Colonic mucosa (tissue), 4 donors: ENCODE data around the gene STIM1. TPM values are rescaled to one million over a fixed set of nuclear protein-coding genes. Genes with fewer than 3 reads are reported as not detected.

Experiments used
- DNase-seq: peaks from one replicate; pipeline ENCODE4 v3.0.0-alpha.2; 2020
- H3K27ac ChIP-seq: fragments of 200-600 bp; one replicate; pipeline ENCODE4 v1.8.0; 2021
- H3K27me3 ChIP-seq: fragments of 200-600 bp; one replicate; pipeline ENCODE4 v1.8.0; 2021
- H3K36me3 ChIP-seq: fragments of 200-600 bp; one replicate; pipeline ENCODE4 v1.8.0; 2021
- H3K4me1 ChIP-seq: fragments of 200-600 bp; one replicate; pipeline ENCODE4 v1.8.0; 2021; ENCODE audit warnings: mild to moderate bottlenecking
- H3K4me3 ChIP-seq: fragments of 200-600 bp; one replicate; pipeline ENCODE4 v1.8.0; 2021
- H3K9ac ChIP-seq, 2 donors: one replicate each; pipeline ENCODE4 v1.7.0; 2013; ENCODE audit warnings: control low read depth in 2 of 2, low read depth in 2 of 2, low read length in 2 of 2
- H3K9me3 ChIP-seq: fragments of 200-600 bp; one replicate; pipeline ENCODE4 v1.8.0; 2021
- intact Hi-C: fragments of 100-400 bp; cut with DNase I; formaldehyde crosslinking; loops from one replicate; pipeline ENCODE4 v1.14.1; 2022
- total RNA-seq, 2 donors: library from RNA; stranded (reverse); fragmentation: NEBNext Ultra II Directional in 1 of 2; extraction: Animal tissue kit (Norgen Biotek cat#: 25700) in 1 of 2; gene quantifications; one replicate each; pipeline ENCODE4 v1.2.1, GENCODE V29; 2021
- TF ChIP-seq, protein P1 (sequence below): fragments of 200-600 bp; IDR thresholded peaks from one replicate; pipeline ENCODE4 v1.8.0; 2022; ENCODE audit warnings: antibody characterized with exemption, mild to moderate bottlenecking
- donor health status: healthy.
- donor health status: DM: no; HTN: no; CAD: no.
- donor health status: DM: no; HTN: no; CAD: no.

The STIM1 gene
- total RNA-seq, 2 donors from 2014 or later, result 39.1 to 56.8 TPM

- H3K4me3 ChIP-seq, result no peak overlapping the region
- no peak for DNase-seq
- no peaks in the 10 kb centered on the region for H3K27me3 ChIP-seq
- TF ChIP-seq, protein P1, sequence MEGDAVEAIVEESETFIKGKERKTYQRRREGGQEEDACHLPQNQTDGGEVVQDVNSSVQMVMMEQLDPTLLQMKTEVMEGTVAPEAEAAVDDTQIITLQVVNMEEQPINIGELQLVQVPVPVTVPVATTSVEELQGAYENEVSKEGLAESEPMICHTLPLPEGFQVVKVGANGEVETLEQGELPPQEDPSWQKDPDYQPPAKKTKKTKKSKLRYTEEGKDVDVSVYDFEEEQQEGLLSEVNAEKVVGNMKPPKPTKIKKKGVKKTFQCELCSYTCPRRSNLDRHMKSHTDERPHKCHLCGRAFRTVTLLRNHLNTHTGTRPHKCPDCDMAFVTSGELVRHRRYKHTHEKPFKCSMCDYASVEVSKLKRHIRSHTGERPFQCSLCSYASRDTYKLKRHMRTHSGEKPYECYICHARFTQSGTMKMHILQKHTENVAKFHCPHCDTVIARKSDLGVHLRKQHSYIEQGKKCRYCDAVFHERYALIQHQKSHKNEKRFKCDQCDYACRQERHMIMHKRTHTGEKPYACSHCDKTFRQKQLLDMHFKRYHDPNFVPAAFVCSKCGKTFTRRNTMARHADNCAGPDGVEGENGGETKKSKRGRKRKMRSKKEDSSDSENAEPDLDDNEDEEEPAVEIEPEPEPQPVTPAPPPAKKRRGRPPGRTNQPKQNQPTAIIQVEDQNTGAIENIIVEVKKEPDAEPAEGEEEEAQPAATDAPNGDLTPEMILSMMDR, result no peak
- no peak overlapping the region for H3K9ac ChIP-seq
- intact Hi-C loops, result no loop called here
- H3K4me1 ChIP-seq, result peaks cover 12% of the 10 kb centered on the region
- no peaks in the 10 kb centered on the region for H3K36me3 ChIP-seq
- no peak overlapping the region for H3K27ac ChIP-seq
- no peaks in the 10 kb centered on the region for H3K9me3 ChIP-seq
Observed at GRCh38 chr11:3866206-3866605, 10.7 kb downstream of the STIM1 start.

GRCh38 chr11:3866836-3867208 lies 11.4 kb downstream of the STIM1 start:
- no peak overlapping the region for H3K9ac ChIP-seq
- intact Hi-C loops, result no loop called here

DNA sequence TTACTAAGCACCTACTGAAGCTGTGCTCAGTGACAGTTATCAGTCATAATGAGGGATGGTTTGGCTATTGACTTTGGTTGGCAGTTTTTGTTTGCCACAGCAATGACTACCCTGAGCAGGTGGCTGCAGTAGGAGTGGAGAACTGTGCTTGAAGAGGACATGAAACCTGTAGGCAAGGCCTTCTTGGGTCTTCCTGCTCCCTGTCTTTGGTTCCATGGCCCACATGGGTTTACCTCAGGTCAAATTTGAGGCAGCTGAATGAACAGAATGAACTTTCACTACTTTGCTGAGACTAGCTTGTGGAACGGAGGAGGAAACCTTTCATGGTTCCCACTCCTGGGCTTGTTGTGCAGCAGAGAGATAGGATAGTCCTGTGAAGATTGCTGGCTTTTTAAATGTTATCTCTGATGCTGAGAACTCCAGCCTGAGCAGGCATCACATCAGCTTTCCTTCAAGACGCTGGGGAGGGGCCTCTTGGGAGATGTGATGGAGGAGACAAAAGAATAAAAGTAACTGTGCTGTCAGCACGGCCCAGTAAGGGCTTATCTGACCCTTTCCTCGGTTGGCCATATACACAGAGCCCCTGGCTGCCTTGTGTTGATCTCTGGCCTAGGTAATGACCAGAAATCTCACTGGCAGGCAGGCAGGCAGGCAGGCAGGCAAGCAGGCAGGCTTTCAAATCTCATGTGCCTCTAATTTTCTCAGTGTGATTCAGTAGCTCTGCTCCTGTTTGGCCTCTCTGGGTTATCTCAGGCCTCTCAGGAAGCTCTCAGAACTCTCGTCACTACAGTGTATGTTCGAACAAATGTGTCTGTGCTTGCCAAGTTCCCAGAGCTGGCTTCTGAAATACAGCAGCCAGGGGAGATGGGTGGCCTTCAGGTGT lies 12.0 kb downstream of the STIM1 start:
- Histone ChIP-seq H3K27ac (no peak overlapping the region), H3K9me3 (no peaks in the 10 kb centered on the region), H3K4me3 (no peak overlapping the region), H3K36me3 (no peaks in the 10 kb centered on the region), H3K4me1 (peaks cover 12% of the 10 kb centered on the region), H3K27me3 (no peaks in the 10 kb centered on the region), H3K9ac (no peak overlapping the region)
- no peak for DNase-seq
- intact Hi-C loops, result no loop called here
- TF ChIP-seq, protein P1, result no peak

More at GRCh38 chr11:3866836-3867208, 11.4 kb downstream of the STIM1 start:
- Histone ChIP-seq H3K9me3 (no peaks in the 10 kb centered on the region), H3K27ac (no peak overlapping the region), H3K4me1 (peaks cover 12% of the 10 kb centered on the region), H3K4me3 (no peak overlapping the region), H3K27me3 (no peaks in the 10 kb centered on the region), H3K36me3 (no peaks in the 10 kb centered on the region)
- DNase-seq, result no peak
- TF ChIP-seq, protein P1, result no peak

- DNase-seq, result no peak
- Histone ChIP-seq H3K4me3 (no peak overlapping the region), H3K4me1 (no peaks in the 10 kb centered on the region)
Observed at GRCh38 chr11:3873712-3874349, 18.4 kb downstream of the STIM1 start.

GRCh38 chr11:3876613-3877012 lies 21.1 kb downstream of the STIM1 start:
- intact Hi-C loops, result no loop called here
- Histone ChIP-seq H3K4me1 (peaks cover 12% of the 10 kb centered on the region), H3K4me3 (no peak overlapping the region), H3K27me3 (no peaks in the 10 kb centered on the region), H3K9me3 (no peaks in the 10 kb centered on the region), H3K27ac (no peak overlapping the region), H3K36me3 (no peaks in the 10 kb centered on the region), H3K9ac (no peak overlapping the region)
- no peak for DNase-seq
- TF ChIP-seq, protein P1, result no peak

More at GRCh38 chr11:3873712-3874349, 18.4 kb downstream of the STIM1 start:
- H3K36me3 ChIP-seq, result no peaks in the 10 kb centered on the region
- H3K9me3 ChIP-seq, result no peaks in the 10 kb centered on the region
- TF ChIP-seq, protein P1, result no peak
- H3K27ac ChIP-seq, result no peak overlapping the region
- no peaks in the 10 kb centered on the region for H3K27me3 ChIP-seq
- intact Hi-C loops, result no loop called here
- H3K9ac ChIP-seq, result no peak overlapping the region
